ENCODE results near the gene TNFRSF8.

- TF ChIP-seq, protein P1, sequence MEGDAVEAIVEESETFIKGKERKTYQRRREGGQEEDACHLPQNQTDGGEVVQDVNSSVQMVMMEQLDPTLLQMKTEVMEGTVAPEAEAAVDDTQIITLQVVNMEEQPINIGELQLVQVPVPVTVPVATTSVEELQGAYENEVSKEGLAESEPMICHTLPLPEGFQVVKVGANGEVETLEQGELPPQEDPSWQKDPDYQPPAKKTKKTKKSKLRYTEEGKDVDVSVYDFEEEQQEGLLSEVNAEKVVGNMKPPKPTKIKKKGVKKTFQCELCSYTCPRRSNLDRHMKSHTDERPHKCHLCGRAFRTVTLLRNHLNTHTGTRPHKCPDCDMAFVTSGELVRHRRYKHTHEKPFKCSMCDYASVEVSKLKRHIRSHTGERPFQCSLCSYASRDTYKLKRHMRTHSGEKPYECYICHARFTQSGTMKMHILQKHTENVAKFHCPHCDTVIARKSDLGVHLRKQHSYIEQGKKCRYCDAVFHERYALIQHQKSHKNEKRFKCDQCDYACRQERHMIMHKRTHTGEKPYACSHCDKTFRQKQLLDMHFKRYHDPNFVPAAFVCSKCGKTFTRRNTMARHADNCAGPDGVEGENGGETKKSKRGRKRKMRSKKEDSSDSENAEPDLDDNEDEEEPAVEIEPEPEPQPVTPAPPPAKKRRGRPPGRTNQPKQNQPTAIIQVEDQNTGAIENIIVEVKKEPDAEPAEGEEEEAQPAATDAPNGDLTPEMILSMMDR (IDR thresholded peaks at IDR 0.05) = no peak
- TF ChIP-seq SIN3A (IDR thresholded peaks at IDR 0.05; ENCODE audit: borderline replicate concordance, insufficient read depth, low read depth, low read length) (no peak), POLR2AphosphoS5 (IDR thresholded peaks at IDR 0.05; ENCODE audit: low read depth, low read length) (no peak)
These were observed 101.1 kb downstream of the TNFRSF8 start for GRCh38 chr1:12164210-12164609.

All from Panc1 (cell line).